HepG2 (cell line): ENCODE data around the gene GNL1. TPM values are rescaled to one million over a fixed set of nuclear protein-coding genes. Genes with fewer than 3 reads are reported as not detected.

Experiments
- AGO2 ChIP-seq: fragments of 200-400 bp; formaldehyde crosslinking; optimal IDR thresholded peaks from 2 replicates; pipeline ENCODE3; 2017; ENCODE audit warnings: mild to moderate bottlenecking, low read depth, low read length, moderate library complexity
- ARID2 ChIP-seq: sonication (generic); formaldehyde crosslinking; IDR thresholded peaks from 2 replicates; pipeline ENCODE4 v1.8.1; 2022; ENCODE audit warnings: mild to moderate bottlenecking, missing genetic modification reagents, borderline replicate concordance
- EZH2 ChIP-seq: conservative IDR thresholded peaks from 2 replicates; pipeline ENCODE4 v1.6.1; 2012; ENCODE audit warnings: mild to moderate bottlenecking, low read depth, low read length, moderate library complexity
- FIP1L1 ChIP-seq: fragments of 200-400 bp; formaldehyde crosslinking; IDR thresholded peaks from 2 replicates; pipeline ENCODE4 v1.6.1; 2018; ENCODE audit warnings: low read depth, mild to moderate bottlenecking, low read length, moderate library complexity, borderline replicate concordance; ENCODE audit not compliant: insufficient read depth
- FOXK2 ChIP-seq: fragments of 450-650 bp; IDR thresholded peaks from 2 replicates; pipeline ENCODE4 v1.6.1; 2016
- JUN ChIP-seq: sonication (generic); formaldehyde crosslinking; IDR thresholded peaks from 2 replicates; pipeline ENCODE4 v1.4.0; 2020; ENCODE audit warnings: mild to moderate bottlenecking, missing genetic modification reagents
- MTF2 ChIP-seq: sonication (generic); formaldehyde crosslinking; IDR thresholded peaks from 2 replicates; pipeline ENCODE4 v1.5.0; 2020; ENCODE audit warnings: missing genetic modification reagents, borderline replicate concordance
- NONO ChIP-seq, 2 experiments: fragments of 450-650 bp in 1 of 2; sonication (generic) in 1 of 2; formaldehyde crosslinking in 1 of 2; IDR thresholded peaks in 1 of 2; conservative IDR thresholded peaks in 1 of 2; 2 replicates each; pipeline versions ENCODE4 v1.6.1 to v1.8.0; 2017 to 2022; ENCODE audit warnings: mild to moderate bottlenecking in 1 of 2, missing genetic modification reagents in 1 of 2, moderate library complexity in 1 of 2
- PCBP2 ChIP-seq: fragments of 200-400 bp; formaldehyde crosslinking; optimal IDR thresholded peaks from 2 replicates; pipeline ENCODE3; 2018; ENCODE audit warnings: low read length, low read depth; ENCODE audit not compliant: poor library complexity, severe bottlenecking
- POLR2AphosphoS2 ChIP-seq: IDR thresholded peaks from 2 replicates; pipeline ENCODE4 v1.6.1; 2011; ENCODE audit warnings: low read depth, low read length, improper control_type of control experiment
- PRDM4 ChIP-seq: sonication (generic); formaldehyde crosslinking; IDR thresholded peaks from 2 replicates; pipeline ENCODE4 v1.9.0; 2021; ENCODE audit warnings: missing genetic modification reagents, borderline replicate concordance
- SIN3B ChIP-seq: fragments of 150-350 bp; IDR thresholded peaks from 2 replicates; pipeline ENCODE4 v1.6.1; 2014; ENCODE audit warnings: low read length
- SOX13 ChIP-seq, 3 experiments: fragments of 450-650 bp in 1 of 3; sonication (generic) in 1 of 3; formaldehyde crosslinking in 1 of 3; IDR thresholded peaks in 2 of 3; conservative IDR thresholded peaks in 1 of 3; 2 replicates each; pipeline versions ENCODE4 v1.5.0 to v1.6.1; 2016 to 2020; ENCODE audit warnings: antibody characterized with exemption in 1 of 3, mild to moderate bottlenecking in 1 of 3, missing compliant biosample characterization in 1 of 3, missing genetic modification reagents in 1 of 3, moderate library complexity in 1 of 3
- SOX6 ChIP-seq, 2 experiments: fragments of 450-650 bp in 1 of 2; sonication (generic) in 1 of 2; formaldehyde crosslinking in 1 of 2; IDR thresholded peaks; 2 replicates each; pipeline versions ENCODE4 v1.4.0 to v1.6.1; 2017 to 2020; ENCODE audit warnings: antibody characterized with exemption in 1 of 2, mild to moderate bottlenecking in 1 of 2, missing genetic modification reagents in 1 of 2
- TSC22D2 ChIP-seq: sonication (generic); formaldehyde crosslinking; IDR thresholded peaks from 2 replicates; pipeline ENCODE4 v1.5.1; 2020; ENCODE audit warnings: missing genetic modification reagents, mild to moderate bottlenecking, borderline replicate concordance
- ZBTB21 ChIP-seq: sonication (generic); formaldehyde crosslinking; IDR thresholded peaks from 2 replicates; pipeline ENCODE4 v1.4.0; 2020; ENCODE audit warnings: missing genetic modification reagents
- ZC3H13 ChIP-seq: sonication (generic); formaldehyde crosslinking; IDR thresholded peaks from 2 replicates; pipeline ENCODE4 v1.8.1; 2023; ENCODE audit warnings: mild to moderate bottlenecking, missing genetic modification reagents, moderate library complexity
- ZNF160 ChIP-seq: sonication (generic); formaldehyde crosslinking; IDR thresholded peaks from 2 replicates; pipeline ENCODE4 v1.8.0; 2022; ENCODE audit warnings: mild to moderate bottlenecking, inconsistent platforms, missing genetic modification reagents
- ZNF17 ChIP-seq: sonication (generic); formaldehyde crosslinking; IDR thresholded peaks from 2 replicates; pipeline ENCODE4 v1.5.0; 2020; ENCODE audit warnings: mild to moderate bottlenecking, missing genetic modification reagents
- ZNF484 ChIP-seq: sonication (generic); formaldehyde crosslinking; IDR thresholded peaks from 2 replicates; pipeline ENCODE4 v1.5.1; 2020; ENCODE audit warnings: mild to moderate bottlenecking, low read depth, missing genetic modification reagents, borderline replicate concordance
- ZNF512 ChIP-seq: sonication (generic); formaldehyde crosslinking; IDR thresholded peaks from 2 replicates; pipeline ENCODE4 v1.4.0; 2020; ENCODE audit warnings: mild to moderate bottlenecking, missing genetic modification reagents
- ZNF710 ChIP-seq: sonication (generic); formaldehyde crosslinking; IDR thresholded peaks from 2 replicates; pipeline ENCODE4 v1.5.0; 2020; ENCODE audit warnings: mild to moderate bottlenecking, missing genetic modification reagents, borderline replicate concordance
- polyA plus RNA-seq, 8 experiments: library from polyadenylated mRNA; depleted of rRNA in 3 of 8; stranded (reverse) in 7 of 8; unstranded in 1 of 8; fragments of >200 nt; fragmentation: Illumina TruSeq in 4 of 8; extraction: Trizol in 4 of 8; gene quantifications; 2 replicates each; pipeline versions ENCODE4 v1.2.1 to v1.2.3, GENCODE V29; 2011 to 2016; ENCODE audit warnings: low read depth in 4 of 8, missing spikeins in 1 of 8, mixed read lengths in 1 of 8; ENCODE audit not compliant: insufficient read depth in 1 of 8
- total RNA-seq, 5 experiments: library from RNA; depleted of rRNA; stranded (reverse); fragments of >200 nt; fragmentation: Illumina TruSeq; extraction: Trizol; gene quantifications; 2 replicates each; pipeline ENCODE4 v1.2.3, GENCODE V29; 2016; ENCODE audit warnings: low read depth in 1 of 5

GNL1 gene
- total and polyA plus RNA-seq, 2 of the 13 experiments (the other 11 are each of a cell fraction or from before 2014, with no cell fraction given): 35.0 to 55.6 TPM

- TF ChIP-seq ZNF512 (CRISPR knock-in tag) (no peak), SOX13 (IDR thresholded peaks at IDR 0.05) (no peak; the same call in 1 of the 2 replicates), SOX13 (CRISPR knock-in tag; conservative IDR thresholded peaks at IDR 0.05 in 1 of 2, IDR thresholded peaks at IDR 0.05 in 1 of 2) (peak; percentile 39 to 86; a peak in 2 of 4 replicates), POLR2AphosphoS2 (no peak), ZC3H13 (CRISPR knock-in tag) (peak; percentile 91; the same call in 1 of the 2 replicates), TSC22D2 (no peak), ZNF160 (no peak; the same call in 1 of the 2 replicates), FIP1L1 (no peak), AGO2 (no peak), SOX6 (IDR thresholded peaks at IDR 0.05) (no peak), SOX6 (CRISPR knock-in tag; IDR thresholded peaks at IDR 0.05) (no peak), PRDM4 (no peak), PCBP2 (no peak), ZNF710 (CRISPR knock-in tag) (no peak; the same call in 1 of the 2 replicates), ZNF17 (CRISPR knock-in tag) (no peak), NONO (IDR thresholded peaks at IDR 0.05) (no peak), NONO (CRISPR knock-in tag; conservative IDR thresholded peaks at IDR 0.05) (peak; percentile 67), ZNF484 (CRISPR knock-in tag) (no peak), SIN3B (no peak), EZH2 (no peak), ZBTB21 (CRISPR knock-in tag) (no peak; the same call in 1 of the 2 replicates), ARID2 (0 out of 2 replicates have a peak, but pooled peaks have one; percentile 57), MTF2 (CRISPR knock-in tag) (no peak), FOXK2 (peak; percentile 95), JUN (CRISPR knock-in tag) (0 out of 2 replicates have a peak, but pooled peaks have one; percentile 62)
Observed at GRCh38 chr6:30556066-30556905, at the start of gene GNL1 (continued).
